ENCODE results near the gene SWAP70. TPM values are rescaled to one million over a fixed set of nuclear protein-coding genes. Genes with fewer than 3 reads are reported as not detected.

Gene SWAP70
- total and polyA plus RNA-seq, 2 of the 8 experiments (the other 6 are each of a cell fraction or from before 2014, with no cell fraction given): 14.8 to 37.5 TPM

DNA sequence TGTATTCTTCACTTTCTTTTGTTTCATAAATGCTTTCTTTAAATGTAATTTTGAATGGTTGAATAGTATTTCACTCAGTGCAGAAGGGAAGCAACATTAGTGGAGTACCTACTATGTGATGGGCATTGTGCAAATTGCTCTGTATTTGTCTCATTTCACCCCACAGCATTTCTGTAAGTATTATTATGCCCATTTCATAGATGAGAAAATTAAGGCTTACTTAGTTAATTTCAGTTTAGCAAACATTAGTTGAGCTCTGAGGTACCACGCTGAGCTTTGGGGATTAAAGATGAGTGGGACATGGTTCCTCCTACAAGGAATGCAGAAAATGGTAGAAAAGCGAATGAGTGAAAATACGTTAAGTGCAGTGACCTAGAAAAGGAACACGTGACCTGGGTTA lies 58.1 kb downstream of the SWAP70 start:
- ChIA-PET CTCF (ENCODE audit: partially characterized antibody) (interaction anchor here (0.9 to 1.2 kb wide), 3 partner anchors 12 to 122 kb away, joined by 3 to 4 read pairs (median 4); no protein-coding TSS in a partner anchor), POLR2A (ENCODE audit: partially characterized antibody) (interaction anchor here (1.2 to 1.5 kb wide), 2 partner anchors 10 to 27 kb away, joined by 3 read pairs; no protein-coding TSS in a partner anchor)
- peaks cover 0 to 9% (median 1%) of the 10 kb centered on the region in 4 experiments; a peak in 2 of 8 replicates for H3K36me3 ChIP-seq (ENCODE audit: control insufficient read depth in 2 of 4, insufficient read depth in 4 of 4, low read length in 3 of 4)
- H2BK12ac ChIP-seq (ENCODE audit: low read depth, low read length): no peak overlapping the region
- TF ChIP-seq, protein P1, sequence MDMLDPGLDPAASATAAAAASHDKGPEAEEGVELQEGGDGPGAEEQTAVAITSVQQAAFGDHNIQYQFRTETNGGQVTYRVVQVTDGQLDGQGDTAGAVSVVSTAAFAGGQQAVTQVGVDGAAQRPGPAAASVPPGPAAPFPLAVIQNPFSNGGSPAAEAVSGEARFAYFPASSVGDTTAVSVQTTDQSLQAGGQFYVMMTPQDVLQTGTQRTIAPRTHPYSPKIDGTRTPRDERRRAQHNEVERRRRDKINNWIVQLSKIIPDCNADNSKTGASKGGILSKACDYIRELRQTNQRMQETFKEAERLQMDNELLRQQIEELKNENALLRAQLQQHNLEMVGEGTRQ (IDR thresholded peaks at IDR 0.05; ENCODE audit: low read length): no peak
- TF ChIP-seq BRCA1 (IDR thresholded peaks at IDR 0.05; ENCODE audit: low read depth, low read length): no peak
- H3K4me2 ChIP-seq (ENCODE audit: insufficient read depth in 1 of 2, low read depth in 2 of 2, low read length in 2 of 2): no peak overlapping the region
- H3K56ac ChIP-seq (replicated peaks; ENCODE audit: insufficient read length, low read depth, low read length): no peak overlapping the region
- H2AK5ac ChIP-seq (ENCODE audit: low read depth, low read length): no peak overlapping the region
- no peaks in the 10 kb centered on the region for H3K79me1 ChIP-seq (ENCODE audit: low read depth, low read length)
- peaks cover 0 to 1% of the 10 kb centered on the region in 2 experiments for H4K20me1 ChIP-seq (replicated peaks in 1 of 2; ENCODE audit: control insufficient read depth in 1 of 2, insufficient read depth in 2 of 2, low read length in 2 of 2)
- no peak overlapping the region for H3K9ac ChIP-seq (replicated peaks in 1 of 4; ENCODE audit: extremely low read depth in 1 of 4, low read depth in 3 of 4, low read length in 3 of 4)
- H3K14ac ChIP-seq (ENCODE audit: insufficient read length): no peak overlapping the region
- H3K79me2 ChIP-seq (ENCODE audit: control insufficient read depth in 1 of 2, insufficient read depth in 2 of 2, low read length in 2 of 2): no peaks in the 10 kb centered on the region
- no peak for FAIRE-seq
- peaks cover 0 to 4% (median 0%) of the 10 kb centered on the region in 4 experiments; a peak in 2 of 7 replicates for H3K4me1 ChIP-seq (replicated peaks in 1 of 4; ENCODE audit: control insufficient read depth in 3 of 4, insufficient read depth in 4 of 4, low read length in 3 of 4)
- no peak overlapping the region for H3K23ac ChIP-seq (ENCODE audit: insufficient read length)
- no peak overlapping the region for H3K4me3 ChIP-seq (ENCODE audit: extremely low read depth in 1 of 4, insufficient read depth in 2 of 4, low read depth in 3 of 4, low read length in 4 of 4)
- DNase-seq (ENCODE audit: low read depth in 1 of 2, low spot score in 2 of 2): no peak
- H2BK20ac ChIP-seq (ENCODE audit: low read length): no peak overlapping the region
- H4K5ac ChIP-seq (ENCODE audit: insufficient read length, low read depth, low read length): no peak overlapping the region
- H3K9me3 ChIP-seq (ENCODE audit: insufficient read depth in 2 of 2, low read depth in 1 of 2, low read length in 1 of 2): no peaks in the 10 kb centered on the region
- no peak overlapping the region for H4K91ac ChIP-seq (replicated peaks; ENCODE audit: insufficient read length, low read length)
- no peaks in the 10 kb centered on the region for H3K23me2 ChIP-seq (ENCODE audit: low read depth, low read length)
- no peak overlapping the region for H2BK120ac ChIP-seq (replicated peaks; ENCODE audit: low read depth, low read length)
- no peak overlapping the region for H4K8ac ChIP-seq (ENCODE audit: extremely low read depth, insufficient read depth, low read length)
- H3K27me3 ChIP-seq (replicated peaks in 1 of 4; ENCODE audit: control insufficient read depth in 3 of 4, extremely low read depth in 1 of 4, insufficient read depth in 3 of 4, low read length in 3 of 4): no peaks in the 10 kb centered on the region
- no peak overlapping the region for H2BK5ac ChIP-seq (ENCODE audit: low read depth, low read length)
- H2AFZ ChIP-seq (ENCODE audit: low read length): no peak overlapping the region
- no peak overlapping the region for H3K4ac ChIP-seq (replicated peaks; ENCODE audit: insufficient read length, low read depth, low read length)
- no peak overlapping the region for H3K18ac ChIP-seq (ENCODE audit: extremely low read depth, low read length)
- H2BK15ac ChIP-seq (ENCODE audit: low read length): no peak overlapping the region
- no peak overlapping the region for H3K27ac ChIP-seq (ENCODE audit: low read depth, low read length)
- WGBS, 2 experiments (ENCODE audit: extremely low coverage in 1 of 2, insufficient coverage in 1 of 2, insufficient read length in 1 of 2, insufficient replicate concordance in 2 of 2, low coverage in 1 of 2, low lambda C conversion rate in 2 of 2, missing lambda C conversion rate in 1 of 2): 99% methylated on average over 4 of the region's 4 CpGs; no CpG with 5 or more reads in 1 of the 2 experiments
